Measurements from ENCODE around the gene INTS13. TPM values are rescaled to one million over a fixed set of nuclear protein-coding genes. Genes with fewer than 3 reads are reported as not detected.
"Not testable (repeated sequence)": the region's sequence is repeated elsewhere in the genome, so short reads cannot be mapped to it uniquely, and the experiment has no call there.

INTS13 gene, protein sequence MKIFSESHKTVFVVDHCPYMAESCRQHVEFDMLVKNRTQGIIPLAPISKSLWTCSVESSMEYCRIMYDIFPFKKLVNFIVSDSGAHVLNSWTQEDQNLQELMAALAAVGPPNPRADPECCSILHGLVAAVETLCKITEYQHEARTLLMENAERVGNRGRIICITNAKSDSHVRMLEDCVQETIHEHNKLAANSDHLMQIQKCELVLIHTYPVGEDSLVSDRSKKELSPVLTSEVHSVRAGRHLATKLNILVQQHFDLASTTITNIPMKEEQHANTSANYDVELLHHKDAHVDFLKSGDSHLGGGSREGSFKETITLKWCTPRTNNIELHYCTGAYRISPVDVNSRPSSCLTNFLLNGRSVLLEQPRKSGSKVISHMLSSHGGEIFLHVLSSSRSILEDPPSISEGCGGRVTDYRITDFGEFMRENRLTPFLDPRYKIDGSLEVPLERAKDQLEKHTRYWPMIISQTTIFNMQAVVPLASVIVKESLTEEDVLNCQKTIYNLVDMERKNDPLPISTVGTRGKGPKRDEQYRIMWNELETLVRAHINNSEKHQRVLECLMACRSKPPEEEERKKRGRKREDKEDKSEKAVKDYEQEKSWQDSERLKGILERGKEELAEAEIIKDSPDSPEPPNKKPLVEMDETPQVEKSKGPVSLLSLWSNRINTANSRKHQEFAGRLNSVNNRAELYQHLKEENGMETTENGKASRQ
- 51.1 and 70.4 TPM in 2 replicates for total RNA-seq
- 12.2 TPM for polyA plus RNA-seq (2012)

GRCh38 chr12:26937863-26938700 lies at the start of gene INTS13, which contains the start of gene FGFR1OP2:
TSS of gene INTS13 (minus strand) at chr12:26937981. CDS start at chr12:26936803, 1,178 bp downstream.
TSS of gene FGFR1OP2 (plus strand) at chr12:26938470. CDS start at chr12:26954159, 15,689 bp downstream.
- DNase-seq (ENCODE audit: low read depth) = peak; percentile 100

- no peak for DNase-seq (ENCODE audit: low read depth)
Measured at GRCh38 chr12:26982866-26983265, 45.1 kb upstream of the INTS13 start.

DNA sequence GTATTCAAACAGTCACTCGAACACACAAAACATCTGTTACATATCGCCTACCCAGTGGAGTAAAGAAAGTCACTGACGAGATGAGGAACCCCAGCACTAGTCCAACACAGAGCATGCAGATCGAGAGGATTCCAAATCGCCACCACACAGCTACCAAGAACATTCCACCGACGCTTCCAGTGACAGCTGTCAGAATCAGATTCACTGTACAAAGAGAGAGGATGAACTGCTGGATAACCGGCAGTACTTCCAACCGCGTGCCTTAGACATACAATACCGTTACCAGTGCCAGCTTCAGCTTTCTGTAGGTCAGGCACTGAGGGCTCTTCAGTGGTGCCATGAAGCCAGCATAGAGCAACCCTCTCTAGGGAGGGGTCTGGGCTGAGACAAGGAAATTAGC lies 42.0 kb upstream of the INTS13 start:
- DNase-seq (ENCODE audit: low read depth) = peak; percentile 6

DNA sequence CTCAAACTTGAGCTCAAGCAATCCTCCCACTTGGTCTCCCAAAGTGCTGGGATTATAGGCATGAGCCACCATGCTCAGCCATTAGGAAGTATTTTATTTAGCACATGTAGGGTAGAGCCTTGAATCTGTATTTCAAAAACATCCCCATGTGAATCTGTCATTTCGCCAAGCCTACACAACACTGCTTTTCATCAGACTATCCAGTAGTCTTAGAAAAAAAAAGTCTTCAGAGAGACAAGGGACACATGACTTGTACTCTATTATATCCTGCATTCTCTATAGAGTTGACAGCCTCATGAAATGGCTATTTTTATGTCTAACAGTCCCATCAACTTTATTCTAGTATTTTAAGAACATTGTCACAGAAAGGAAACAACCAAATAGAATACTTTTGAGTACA lies 41.0 kb upstream of the INTS13 start:
- DNase-seq (ENCODE audit: low read depth) = no peak

DNA sequence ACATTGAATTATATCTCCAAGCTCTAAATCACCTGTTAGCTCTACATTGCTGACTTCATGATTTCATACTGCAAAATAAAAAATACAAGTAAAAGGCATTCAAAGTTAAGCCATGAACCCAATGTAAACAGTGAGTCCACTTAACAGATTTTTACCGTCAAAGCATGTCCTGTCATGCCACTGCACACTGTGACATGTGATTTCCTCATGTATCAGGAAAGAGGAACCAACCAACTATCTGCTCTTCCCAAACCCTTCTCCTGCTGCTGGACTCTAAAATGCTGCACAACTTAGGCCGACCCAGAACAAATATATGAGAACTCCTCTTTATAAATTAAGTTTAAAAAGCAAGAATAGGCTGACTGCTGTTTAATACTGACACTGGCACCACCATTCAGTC lies 38.9 kb upstream of the INTS13 start:
- DNase-seq (ENCODE audit: low read depth) = no peak

GRCh38 chr12:26971963-26972362 lies 34.2 kb upstream of the INTS13 start:
- DNase-seq (ENCODE audit: low read depth) = no peak

- DNase-seq (ENCODE audit: low read depth) = no peak
Measured at GRCh38 chr12:26970136-26970535, 32.4 kb upstream of the INTS13 start.

DNA sequence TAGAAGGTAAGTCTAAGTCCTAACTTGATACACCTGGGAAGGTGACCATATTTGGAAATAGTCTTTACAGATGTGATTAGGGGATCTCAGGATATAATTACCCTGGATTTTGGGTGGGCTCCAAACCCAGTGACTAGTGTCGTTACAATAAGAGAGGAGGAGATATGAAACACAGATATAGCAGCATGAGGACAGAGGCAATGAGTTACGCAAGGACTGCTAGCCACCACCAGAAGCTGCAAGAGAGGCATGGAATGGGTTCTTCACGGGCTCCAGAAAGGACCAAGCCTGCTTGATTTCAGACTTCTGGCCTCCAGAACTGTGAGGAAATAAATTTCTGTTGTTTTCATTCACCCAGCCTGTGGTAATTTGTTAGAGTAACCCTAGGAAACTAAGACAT lies 29.1 kb upstream of the INTS13 start:
- DNase-seq (ENCODE audit: low read depth) = no peak

- DNase-seq (ENCODE audit: low read depth) = no peak
Measured at GRCh38 chr12:26963413-26963812, 25.6 kb upstream of the INTS13 start.

DNA sequence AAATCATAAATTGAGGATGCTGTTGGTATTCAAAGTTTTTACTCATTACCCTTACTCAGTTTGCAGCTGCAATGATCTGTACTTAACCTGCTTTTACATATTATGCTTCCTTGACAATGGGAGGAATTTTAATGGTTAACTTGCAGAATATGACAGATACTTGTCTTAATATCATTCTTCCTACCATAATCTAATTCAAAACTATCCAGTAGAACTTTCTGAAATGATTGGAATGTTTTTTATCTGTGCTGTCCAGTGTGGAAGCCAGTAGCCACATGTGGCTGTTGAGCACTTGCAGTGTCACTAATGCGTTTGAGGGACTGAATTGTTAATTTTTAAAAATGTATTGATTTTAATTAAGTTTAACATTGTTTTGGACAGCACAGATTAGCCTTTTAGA lies 24.0 kb upstream of the INTS13 start:
- DNase-seq (ENCODE audit: low read depth) = no peak

DNA sequence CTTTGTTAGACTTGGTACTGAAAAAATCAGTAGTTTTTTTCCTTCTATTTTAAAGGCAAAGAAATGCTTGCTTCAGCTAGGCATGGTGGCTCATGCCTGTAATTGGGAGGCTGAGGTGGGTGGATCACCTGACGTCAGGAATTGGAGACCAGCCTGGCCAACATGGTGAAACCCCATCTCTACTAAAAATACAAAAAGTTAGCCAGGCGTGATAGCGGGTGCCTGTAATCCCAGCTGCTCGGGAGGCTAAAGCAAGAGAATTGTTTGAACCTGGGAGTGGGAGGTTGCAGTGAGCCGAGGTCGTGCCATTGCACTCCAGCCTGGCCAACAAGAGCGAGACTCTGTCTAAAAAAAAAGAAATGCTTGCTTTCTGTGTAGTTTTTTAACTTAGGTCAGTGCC lies 23.6 kb upstream of the INTS13 start:
- DNase-seq (ENCODE audit: low read depth) = not testable (repeated sequence)

- DNase-seq (ENCODE audit: low read depth) = no peak
Measured at GRCh38 chr12:26954027-26954426, 16.2 kb upstream of the INTS13 start.

DNA sequence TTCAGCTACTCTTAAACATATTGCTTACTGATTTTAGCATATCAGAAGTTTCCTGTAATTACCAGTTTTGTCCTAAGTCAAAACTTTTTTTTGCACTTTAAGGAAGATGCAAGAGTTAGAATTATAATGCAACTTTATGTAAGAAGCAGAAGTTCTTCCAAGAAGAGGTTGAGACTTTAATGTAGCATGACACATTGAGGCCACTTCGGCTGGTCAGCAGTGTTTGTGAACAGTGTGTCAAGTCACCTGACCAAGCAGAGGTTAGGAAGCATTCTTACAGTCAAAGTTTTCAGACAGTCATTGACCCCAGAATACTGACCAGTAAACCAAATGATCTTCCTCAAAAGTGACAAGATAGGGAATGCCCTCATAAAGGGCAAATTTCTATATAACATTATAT lies 15.7 kb upstream of the INTS13 start:
- no peak for DNase-seq (ENCODE audit: low read depth)

GRCh38 chr12:26948309-26948708 lies 10.5 kb upstream of the INTS13 start:
- DNase-seq (ENCODE audit: low read depth) = no peak

DNA sequence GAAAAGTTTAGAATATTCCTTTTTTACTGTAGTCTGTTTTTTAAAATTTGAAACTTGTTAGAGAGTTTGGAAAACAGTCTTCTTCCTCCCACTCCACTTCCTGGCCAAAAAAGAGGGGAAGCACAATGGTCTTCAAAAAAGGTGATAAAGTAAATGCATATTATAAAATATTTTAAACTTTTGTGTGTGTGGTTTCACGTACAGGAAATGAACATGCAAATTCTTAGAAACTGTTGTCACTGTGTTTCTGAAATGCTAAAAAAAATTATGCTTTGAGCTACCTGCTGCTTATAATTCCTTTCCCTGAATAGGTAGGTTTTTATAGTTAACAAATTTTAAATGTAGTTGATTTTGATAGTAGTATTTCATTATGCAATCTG lies 3.4 kb upstream of the INTS13 start:
- no peak for DNase-seq (ENCODE audit: low read depth)

DNA sequence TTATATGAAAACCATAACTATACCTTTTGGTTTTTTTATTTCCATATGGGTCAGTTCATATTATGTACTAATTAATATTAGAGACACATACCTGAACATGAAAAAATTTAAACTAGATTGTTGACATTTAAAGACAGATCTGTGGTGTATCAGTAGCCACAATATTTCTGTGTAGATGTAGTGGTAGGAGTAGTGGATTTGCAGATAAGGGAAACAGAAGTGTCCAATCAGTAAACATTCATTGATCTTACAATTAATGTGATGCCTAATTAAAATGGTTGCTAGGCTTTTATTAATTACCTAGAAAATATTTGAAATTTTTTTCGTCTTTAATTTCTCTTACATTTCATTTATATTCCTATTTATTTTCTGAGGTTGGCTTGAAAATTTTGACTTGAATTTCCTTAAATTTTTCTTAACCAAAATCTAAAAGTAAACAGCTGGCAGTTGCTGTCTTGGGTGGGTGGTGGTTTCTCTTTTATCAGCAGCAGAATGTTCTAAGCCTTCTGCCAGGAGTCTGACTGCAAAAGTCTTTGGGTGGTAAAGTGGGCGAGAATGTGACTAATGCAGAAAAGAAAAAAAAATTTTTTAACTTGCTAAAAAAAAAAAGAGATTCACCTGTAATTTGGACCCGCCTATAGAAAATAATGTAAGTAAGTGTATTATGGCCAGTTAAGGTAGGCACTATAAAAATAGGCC lies 2.9 kb upstream of the INTS13 start:
- peak; percentile 18 for DNase-seq (ENCODE audit: low read depth)

- no peak for DNase-seq (ENCODE audit: low read depth)
Measured at GRCh38 chr12:26939953-26940352, 2.2 kb upstream of the INTS13 start.

DNA sequence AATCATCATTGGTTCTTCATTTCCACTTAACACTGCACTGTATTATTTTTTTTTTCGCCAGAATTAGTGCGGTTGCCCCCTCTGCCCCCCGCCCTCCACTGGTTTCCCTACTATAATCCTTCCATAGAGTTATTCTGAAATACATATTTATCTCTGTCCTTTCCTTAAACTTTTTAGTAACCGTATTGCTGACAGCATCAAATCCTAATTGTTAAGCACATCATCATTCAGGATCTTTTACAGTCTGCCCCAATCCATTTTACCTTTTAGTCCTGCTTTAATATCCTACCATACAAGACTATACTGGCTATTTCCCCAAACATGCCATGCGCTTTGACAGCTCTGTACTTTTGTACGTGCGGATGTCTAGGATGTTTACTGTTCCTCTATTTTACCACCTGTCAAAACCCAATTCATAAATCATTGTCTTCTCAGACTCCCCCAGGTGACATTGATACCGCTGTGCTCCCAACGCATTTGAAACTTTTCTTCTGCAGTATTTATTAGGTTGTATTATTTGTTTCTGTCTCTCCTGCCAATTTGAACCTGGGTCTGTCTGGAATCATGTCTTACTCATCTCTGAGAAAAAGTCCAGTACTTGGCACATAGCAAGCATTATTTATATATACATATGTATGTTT lies 1.5 kb upstream of the INTS13 start:
- DNase-seq (ENCODE audit: low read depth) = peak; percentile 3

DNA sequence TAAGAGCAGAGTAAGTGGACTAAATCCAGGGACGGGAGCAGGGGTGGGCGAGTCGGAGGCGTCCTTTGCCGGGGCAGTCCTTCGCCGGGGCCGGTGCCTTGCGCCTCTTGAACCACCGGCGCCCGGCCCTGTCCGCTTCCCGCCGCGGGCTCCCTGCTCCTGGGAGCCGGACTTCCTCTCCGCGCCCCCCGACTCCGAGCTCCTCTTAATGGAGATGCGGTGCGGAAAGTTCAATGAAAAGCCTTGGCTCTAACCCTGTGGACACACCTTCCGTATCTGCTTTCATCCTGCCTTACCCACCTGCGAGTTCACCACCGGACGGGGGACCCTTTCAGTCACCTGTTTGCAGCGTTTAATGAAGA lies 901 bp upstream of the INTS13 start:
- DNase-seq (ENCODE audit: low read depth) = no peak

GRCh38 chr12:26937443-26937862 lies 328 bp downstream of the INTS13 start:
- no peak for DNase-seq (ENCODE audit: low read depth)

All from myocyte (in vitro differentiated cells).